Skeletal muscle tissue (tissue), 4 donors: ENCODE measurements around the gene SHISA3. TPM values are rescaled to one million over a fixed set of nuclear protein-coding genes. Genes with fewer than 3 reads are reported as not detected.

Source experiments
- H3K27ac ChIP-seq: one replicate; pipeline ENCODE4 v1.7.0; 2013; ENCODE audit warnings: mild to moderate bottlenecking, low read depth, low read length, inconsistent platforms
- H3K27me3 ChIP-seq, 3 donors: one replicate each; pipeline ENCODE4 v1.7.0; 2013; ENCODE audit warnings: low read length in 3 of 3; ENCODE audit not compliant: control insufficient read depth in 3 of 3, insufficient read depth in 3 of 3
- H3K36me3 ChIP-seq, 3 donors: one replicate each; pipeline ENCODE4 v1.7.0; 2013; ENCODE audit warnings: low read length in 3 of 3; ENCODE audit not compliant: control insufficient read depth in 3 of 3, insufficient read depth in 3 of 3
- H3K4me1 ChIP-seq, 3 donors: one replicate each; pipeline ENCODE4 v1.7.0; 2013; ENCODE audit warnings: low read length in 3 of 3, mild to moderate bottlenecking in 3 of 3; ENCODE audit not compliant: control insufficient read depth in 3 of 3, insufficient read depth in 3 of 3
- H3K4me3 ChIP-seq, 3 donors: one replicate each; pipeline ENCODE4 v1.7.0; 2013; ENCODE audit warnings: low read length in 3 of 3
- H3K9ac ChIP-seq, 3 donors: one replicate each; pipeline ENCODE4 v1.7.0; 2013; ENCODE audit warnings: low read length in 3 of 3, mild to moderate bottlenecking in 3 of 3, moderate library complexity in 2 of 3, low read depth in 1 of 3
- H3K9me3 ChIP-seq, 3 donors: one replicate each; pipeline ENCODE4 v1.7.0; 2013; ENCODE audit warnings: low read length in 3 of 3; ENCODE audit not compliant: control insufficient read depth in 3 of 3
- total RNA-seq: library from RNA; depleted of rRNA; stranded (reverse); fragments of >200 nt; gene quantifications from one replicate; pipeline ENCODE4 v1.2.3, GENCODE V29; 2014
- donor health status: Osteomylitis.

Gene SHISA3
- total RNA-seq, 1 donor from 2014 or later: 1.6 TPM

DNA sequence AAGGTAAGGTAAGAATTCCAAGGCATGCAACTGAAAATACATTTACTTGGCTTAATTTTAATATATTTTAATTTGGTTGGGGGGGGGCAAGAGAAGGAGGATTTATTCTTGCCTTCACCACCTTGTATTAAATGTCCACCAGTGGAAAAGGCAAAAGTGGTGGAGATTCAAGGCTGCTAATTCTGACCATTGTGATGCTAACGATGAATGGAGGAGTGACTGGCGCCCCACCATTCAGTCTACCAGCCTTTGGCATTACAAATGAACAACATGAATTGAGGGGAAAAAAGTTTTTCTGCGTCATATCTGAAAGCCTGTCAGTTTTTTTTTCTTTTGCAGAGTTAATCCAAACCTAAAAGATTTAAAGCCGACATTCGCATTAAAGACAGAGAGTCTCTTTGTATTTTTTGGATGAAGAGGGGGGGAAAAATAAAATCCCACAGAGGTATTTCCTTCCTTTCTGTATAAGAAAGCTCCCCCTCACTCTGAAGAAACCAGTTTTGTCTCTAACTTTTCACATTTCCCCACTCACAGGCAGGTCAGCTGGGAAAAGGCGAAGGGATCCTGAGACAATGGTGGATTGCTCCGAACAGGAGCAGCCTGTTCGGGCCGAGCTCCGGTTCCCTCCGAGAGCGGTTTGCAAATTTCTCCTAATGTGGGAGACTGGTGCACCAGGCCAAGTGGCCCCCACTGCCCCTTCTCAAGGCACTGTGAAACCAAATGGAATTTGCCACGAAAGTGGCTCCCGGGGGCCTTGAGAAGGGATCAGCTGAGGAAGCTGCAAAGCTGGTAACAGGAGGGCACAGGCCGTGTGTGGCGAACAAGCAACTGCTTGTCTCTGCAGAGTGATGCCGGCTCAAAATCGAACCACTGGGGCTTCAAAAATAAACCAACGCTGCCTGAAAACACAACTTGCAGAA is 28.1 kb downstream of the SHISA3 start:
- Histone ChIP-seq H3K4me1 (no peaks in the 10 kb centered on the region), H3K9me3 (no peaks in the 10 kb centered on the region), H3K36me3 (peaks cover 9 to 29% (median 15%) of the 10 kb centered on the region in 3 donors), H3K4me3 (no peak overlapping the region), H3K27me3 (no peaks in the 10 kb centered on the region), H3K27ac (no peak overlapping the region), H3K9ac (no peak overlapping the region)

- no peak overlapping the region for H3K4me3 ChIP-seq
- no peak overlapping the region for H3K9ac ChIP-seq
- H3K36me3 ChIP-seq: peaks cover 0 to 14% (median 12%) of the 10 kb centered on the region in 3 donors
- no peaks in the 10 kb centered on the region for H3K4me1 ChIP-seq
- H3K27ac ChIP-seq: no peak overlapping the region
- no peaks in the 10 kb centered on the region for H3K27me3 ChIP-seq
- H3K9me3 ChIP-seq: no peaks in the 10 kb centered on the region
Observed at GRCh38 chr4:42428036-42428435, 30.7 kb downstream of the SHISA3 start.

GRCh38 chr4:42436928-42437565 is 39.8 kb downstream of the SHISA3 start:
- Histone ChIP-seq H3K4me1 (no peaks in the 10 kb centered on the region), H3K36me3 (peaks cover 6 to 46% (median 16%) of the 10 kb centered on the region in 3 donors), H3K9me3 (no peaks in the 10 kb centered on the region), H3K27me3 (no peaks in the 10 kb centered on the region), H3K4me3 (no peak overlapping the region), H3K27ac (no peak overlapping the region), H3K9ac (no peak overlapping the region)

DNA sequence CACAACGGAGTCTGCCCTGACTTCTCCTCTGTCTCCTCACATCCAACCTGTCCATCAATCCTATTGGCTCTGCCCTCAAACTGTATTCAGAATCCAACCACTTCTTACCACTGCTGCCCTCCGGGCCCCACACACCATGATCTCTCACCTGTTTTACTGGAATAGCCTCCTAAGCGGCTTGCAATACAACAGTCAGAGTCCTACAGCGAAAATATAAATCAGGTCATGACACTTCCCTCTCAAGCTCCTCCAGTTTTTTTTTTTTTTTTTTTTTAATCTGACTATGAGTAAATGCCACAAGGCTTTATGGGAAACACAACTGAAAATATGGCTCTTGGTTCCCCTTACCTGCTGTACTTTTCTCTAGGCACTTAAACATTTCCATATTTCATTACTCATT is 42.8 kb downstream of the SHISA3 start:
- no peaks in the 10 kb centered on the region for H3K9me3 ChIP-seq
- no peak overlapping the region for H3K4me3 ChIP-seq
- no peaks in the 10 kb centered on the region for H3K27me3 ChIP-seq
- no peaks in the 10 kb centered on the region for H3K4me1 ChIP-seq
- no peak overlapping the region for H3K27ac ChIP-seq
- H3K9ac ChIP-seq: no peak overlapping the region
- H3K36me3 ChIP-seq: peaks cover 8 to 56% (median 18%) of the 10 kb centered on the region in 3 donors

DNA sequence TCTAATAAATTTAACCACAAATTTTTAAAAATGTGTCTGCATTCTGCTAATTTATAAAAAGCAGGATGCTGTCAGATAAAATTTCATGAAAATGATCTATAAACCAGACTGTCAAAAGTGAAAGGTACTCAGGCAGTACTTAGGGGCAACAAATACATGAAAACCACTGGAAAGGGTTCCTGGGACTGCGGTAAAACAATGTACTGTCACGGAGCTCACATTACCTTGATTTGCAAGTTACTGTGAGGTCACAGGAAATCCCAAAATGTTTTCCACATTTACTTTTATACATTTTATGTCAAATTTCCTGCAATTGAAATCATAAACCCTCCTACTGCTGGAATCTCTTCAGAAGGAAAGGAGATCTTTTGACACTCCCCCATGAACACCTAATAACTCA is 45.3 kb downstream of the SHISA3 start:
- Histone ChIP-seq H3K27me3 (no peaks in the 10 kb centered on the region), H3K9me3 (no peaks in the 10 kb centered on the region), H3K4me3 (no peak overlapping the region), H3K4me1 (no peaks in the 10 kb centered on the region), H3K9ac (no peak overlapping the region), H3K36me3 (peaks cover 8 to 41% (median 16%) of the 10 kb centered on the region in 3 donors), H3K27ac (no peak overlapping the region)

DNA sequence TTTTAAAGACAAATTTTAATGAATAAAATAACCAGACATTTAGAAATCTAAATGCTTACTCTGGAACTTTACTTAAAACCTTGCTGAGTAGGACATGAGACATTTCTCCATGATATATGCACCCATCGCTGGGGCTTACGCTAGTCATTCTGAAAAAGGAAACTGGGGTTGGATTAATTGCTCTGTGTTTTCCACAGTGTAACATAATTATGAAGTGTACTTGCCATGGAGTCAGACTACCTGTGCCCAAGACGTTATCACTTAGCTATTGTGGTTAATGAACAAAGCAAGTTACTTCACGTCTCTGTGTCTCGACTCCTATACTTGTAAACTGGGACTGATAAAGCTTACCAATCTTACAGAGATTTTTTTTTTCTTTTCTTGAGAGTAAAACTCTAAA is 47.8 kb downstream of the SHISA3 start:
- H3K4me1 ChIP-seq: no peaks in the 10 kb centered on the region
- peaks cover 5 to 29% (median 13%) of the 10 kb centered on the region in 3 donors for H3K36me3 ChIP-seq
- no peaks in the 10 kb centered on the region for H3K9me3 ChIP-seq
- no peaks in the 10 kb centered on the region for H3K27me3 ChIP-seq
- H3K9ac ChIP-seq: no peak overlapping the region
- H3K4me3 ChIP-seq: no peak overlapping the region
- H3K27ac ChIP-seq: no peak overlapping the region

DNA sequence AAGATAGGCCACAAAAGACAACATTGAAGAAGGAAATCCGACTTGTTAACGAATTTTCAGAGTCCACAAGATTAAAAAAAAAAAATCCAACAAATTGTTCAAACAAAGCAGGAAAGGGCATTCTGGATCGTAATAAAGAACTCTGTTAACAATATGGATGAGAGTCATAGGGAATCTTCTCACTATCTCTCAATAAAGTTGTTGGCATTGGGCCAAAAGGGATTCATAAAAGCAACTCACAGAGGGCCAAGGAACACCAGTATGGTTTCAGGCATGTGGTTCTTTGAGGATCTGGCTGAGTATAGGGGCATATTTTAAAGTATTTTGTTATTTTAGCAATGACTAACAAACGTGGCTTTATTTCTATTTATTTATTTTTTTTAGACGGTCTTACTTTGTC is 49.5 kb downstream of the SHISA3 start:
- Histone ChIP-seq H3K9ac (no peak overlapping the region), H3K36me3 (peaks cover 5 to 35% (median 22%) of the 10 kb centered on the region in 3 donors), H3K4me3 (no peak overlapping the region), H3K4me1 (no peaks in the 10 kb centered on the region), H3K27me3 (no peaks in the 10 kb centered on the region), H3K27ac (no peak overlapping the region), H3K9me3 (no peaks in the 10 kb centered on the region)

Other genes starting within 250 kb of the SHISA3 start
- under 0.01 TPM for gene BEND4, start 244.8 kb upstream of the SHISA3 start, total RNA-seq